Stomach (tissue), 9 donors: ENCODE data around the gene WIPF2. TPM values are rescaled to one million over a fixed set of nuclear protein-coding genes. Genes with fewer than 3 reads are reported as not detected.

ENCODE experiments used
- DNase-seq, 2 donors: peaks; one replicate each; pipeline versions ENCODE4 v3.0.0 to v3.0.0-alpha.2; 2013 to 2019
- H3K27ac ChIP-seq, 5 donors: fragments of 200-600 bp in 4 of 5; sonication (generic) in 4 of 5; one replicate each; pipeline ENCODE4 v1.5.1; 2013 to 2019; ENCODE audit warnings: mild to moderate bottlenecking in 1 of 5, moderate library complexity in 1 of 5
- H3K27me3 ChIP-seq, 3 donors: fragments of 200-600 bp; sonication (generic); one replicate each; pipeline ENCODE4 v1.5.1; 2017 to 2019; ENCODE audit warnings: mixed run types in 1 of 3
- H3K36me3 ChIP-seq, 4 donors: fragments of 200-600 bp; sonication (generic); 1 replicate in 3 of 4; 2 replicates in 1 of 4; pipeline ENCODE4 v1.5.1; 2016 to 2019
- H3K4me1 ChIP-seq, 4 donors: fragments of 200-600 bp; sonication (generic); one replicate each; pipeline ENCODE4 v1.5.1; 2016 to 2019
- H3K4me3 ChIP-seq, 4 donors: fragments of 200-600 bp; sonication (generic) in 3 of 4; one replicate each; pipeline ENCODE4 v1.5.1; 2016 to 2019; ENCODE audit warnings: mild to moderate bottlenecking in 1 of 4
- H3K9me3 ChIP-seq, 4 donors: fragments of 200-600 bp; sonication (generic); one replicate each; pipeline ENCODE4 v1.5.1; 2016 to 2019
- CTCF ChIP-seq, 7 experiments: fragments of 450-650 bp in 4 of 7; fragments of 200-600 bp in 3 of 7; sonication (generic) in 3 of 7; IDR thresholded peaks; one replicate each; pipeline ENCODE4 v1.5.1; 2016 to 2019; ENCODE audit warnings: antibody characterized with exemption in 7 of 7, control low read depth in 2 of 7, mild to moderate bottlenecking in 1 of 7
- EP300 ChIP-seq: sonication (generic); formaldehyde crosslinking; IDR thresholded peaks from one replicate; pipeline ENCODE4 v1.6.1; 2017; ENCODE audit warnings: antibody characterized with exemption
- POLR2A ChIP-seq, 4 donors: fragments of 450-650 bp; IDR thresholded peaks; one replicate each; pipeline ENCODE4 v1.6.1; 2016; ENCODE audit warnings: antibody characterized with exemption in 4 of 4, control low read depth in 2 of 4, mild to moderate bottlenecking in 1 of 4, moderate library complexity in 1 of 4
- POLR2AphosphoS5 ChIP-seq, 3 donors: sonication (generic); formaldehyde crosslinking; IDR thresholded peaks; one replicate each; pipeline ENCODE4 v1.6.1; 2016; ENCODE audit warnings: antibody characterized with exemption in 3 of 3
- whole genome bisulfite sequencing, 5 donors: extraction: QIAGEN DNeasy Blood & Tissue Kit in 3 of 5; methylation state at CpG; one replicate each; pipeline versions ENCODE4 v1.1.5 to v1.1.7; 2013 to 2018; 5-methylcytosine and 5-hydroxymethylcytosine counted together
- intact Hi-C: fragments of 100-400 bp; cut with DNase I; formaldehyde crosslinking; loops from one replicate; pipeline ENCODE4 v1.15.1; 2023; ENCODE audit warnings: low total_unique reads
- polyA plus RNA-seq, 3 donors: library from polyadenylated mRNA; stranded (reverse); fragments of 200-250 nt; gene quantifications; one replicate each; pipeline ENCODE4 v1.2.3, GENCODE V29; 2013
- total RNA-seq, 5 donors: library from RNA; depleted of rRNA; stranded (reverse); fragments of >200 nt; gene quantifications; one replicate each; pipeline versions ENCODE4 v1.1.0 to v1.2.3, GENCODE V29; 2014 to 2016
- donor health status: healthy with polysubstance abuse.
- donor health status: Bipolar disorder and iron deficiency.
- donor health status: healthy.

WIPF2 gene
- total and polyA plus RNA-seq, 8 donors: 1.4 to 40.6 (median 13.5) TPM

GRCh38 chr17:40279402-40279801, 60.3 kb downstream of the WIPF2 start:
- DNase-seq: no peak
- Histone ChIP-seq H3K4me3 (no peak overlapping the region), H3K9me3 (no peaks in the 10 kb centered on the region), H3K4me1 (peaks cover 0 to 12% (median 9%) of the 10 kb centered on the region in 4 donors), H3K36me3 (peaks cover 52 to 83% (median 80%) of the 10 kb centered on the region in 4 donors), H3K27me3 (no peaks in the 10 kb centered on the region), H3K27ac (no peak overlapping the region)
- 85 to 92% (median 91%) methylated on average over 4 of the region's 4 CpGs for whole genome bisulfite sequencing, 5 donors
- TF ChIP-seq POLR2A (IDR thresholded peaks at IDR 0.05) (no peak), POLR2AphosphoS5 (IDR thresholded peaks at IDR 0.05) (no peak), CTCF (IDR thresholded peaks at IDR 0.05) (no peak)
- intact Hi-C loops: no loop called here

- 69 to 84% (median 80%) methylated on average over 2 of the region's 2 CpGs for WGBS, 5 donors
- H3K36me3 ChIP-seq: peaks cover 40 to 61% (median 58%) of the 10 kb centered on the region in 4 donors
- H3K27me3 ChIP-seq: no peaks in the 10 kb centered on the region
- intact Hi-C loops: no loop called here
- H3K4me1 ChIP-seq: peaks cover 5 to 20% (median 12%) of the 10 kb centered on the region in 4 donors
- TF ChIP-seq CTCF (IDR thresholded peaks at IDR 0.05): no peak
- no peak for TF ChIP-seq POLR2AphosphoS5 (IDR thresholded peaks at IDR 0.05)
- no peak for DNase-seq
- H3K9me3 ChIP-seq: no peaks in the 10 kb centered on the region
- H3K4me3 ChIP-seq: no peak overlapping the region
- no peak overlapping the region for H3K27ac ChIP-seq
Measured at GRCh38 chr17:40281663-40282062, 62.6 kb downstream of the WIPF2 start.

- TF ChIP-seq POLR2A (IDR thresholded peaks at IDR 0.05) (no peak), CTCF (IDR thresholded peaks at IDR 0.05) (no peak), POLR2AphosphoS5 (IDR thresholded peaks at IDR 0.05) (peak in 1 of 3 donors; percentile 61), EP300 (no peak)
- DNase-seq: peak in 1 of 2 donors; percentile 72
Measured at GRCh38 chr17:40283662-40284061, 64.6 kb downstream of the WIPF2 start.

GRCh38 chr17:40284085-40284713, 65.1 kb downstream of the WIPF2 start:
- Histone ChIP-seq H3K36me3 (peaks cover 14 to 35% (median 33%) of the 10 kb centered on the region in 4 donors), H3K27ac (peak overlapping the region; percentile 42 to 82 (median 65)), H3K9me3 (no peaks in the 10 kb centered on the region), H3K27me3 (no peaks in the 10 kb centered on the region), H3K4me1 (peaks cover 11 to 41% (median 27%) of the 10 kb centered on the region in 4 donors), H3K4me3 (no peak overlapping the region)
- intact Hi-C loops: no loop called here
- WGBS, 5 donors: 20 to 39% (median 34%) methylated on average over 2 of the region's 2 CpGs
- peak in 1 of 2 donors; percentile 88 for DNase-seq
- TF ChIP-seq POLR2AphosphoS5 (IDR thresholded peaks at IDR 0.05) (peak in 1 of 3 donors; percentile 74), CTCF (IDR thresholded peaks at IDR 0.05) (no peak), EP300 (no peak), POLR2A (IDR thresholded peaks at IDR 0.05) (no peak)

More at GRCh38 chr17:40283662-40284061, 64.6 kb downstream of the WIPF2 start:
- intact Hi-C loops: no loop called here
- Histone ChIP-seq H3K4me1 (peaks cover 11 to 36% (median 25%) of the 10 kb centered on the region in 4 donors), H3K4me3 (no peak overlapping the region), H3K9me3 (no peaks in the 10 kb centered on the region), H3K27me3 (no peaks in the 10 kb centered on the region), H3K36me3 (peaks cover 20 to 41% (median 38%) of the 10 kb centered on the region in 4 donors), H3K27ac (peak overlapping the region; percentile 52 to 82 (median 64))
- WGBS, 5 donors: 23 to 46% (median 41%) methylated on average over 2 of the region's 2 CpGs
